ENCODE data around the gene NKX1-1.

NKX1-1 gene

DNA sequence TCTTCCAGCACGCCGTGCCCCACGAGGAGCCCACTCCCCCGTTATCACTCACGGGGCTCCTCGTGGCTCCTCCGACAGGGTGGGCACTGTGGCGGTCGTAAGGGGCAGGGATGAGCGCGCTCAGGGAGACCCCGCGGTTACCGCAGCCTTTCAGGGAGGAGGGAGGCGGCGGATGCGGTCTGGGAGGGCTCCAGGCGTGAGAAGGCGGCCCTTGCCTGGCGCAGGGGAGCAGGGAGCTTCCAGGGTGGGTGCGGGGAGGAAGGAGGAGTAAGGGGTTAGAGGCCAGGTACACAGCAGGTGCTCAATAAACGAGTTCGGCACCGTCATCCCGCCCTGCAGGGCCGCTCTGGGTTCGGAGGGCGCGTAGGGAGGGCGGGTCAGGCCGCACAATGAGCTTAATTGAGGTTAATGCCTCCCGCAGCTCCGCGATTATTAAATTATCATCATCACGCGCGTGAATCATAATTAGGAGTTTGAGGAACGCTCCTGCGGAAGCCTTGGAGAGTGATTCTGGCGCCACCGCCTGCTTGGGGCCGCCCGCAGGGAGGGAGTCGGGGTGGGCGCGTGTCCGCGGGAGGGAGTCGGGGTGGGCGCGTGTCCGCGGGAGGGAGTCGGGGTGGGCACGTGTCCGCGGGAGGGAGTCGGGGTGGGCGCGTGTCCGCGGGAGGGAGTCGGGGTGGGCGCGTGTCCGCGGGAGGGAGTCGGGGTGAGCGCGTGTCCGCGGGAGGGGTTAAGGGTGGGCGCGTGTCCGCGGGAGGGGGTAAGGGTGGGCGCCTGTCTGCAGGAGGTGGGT, 7.6 kb upstream of the NKX1-1 start:
- H4K91ac ChIP-seq (ENCODE audit: low read depth, low read length, poor library complexity): no peak overlapping the region
- H3K9ac ChIP-seq (ENCODE audit: low read depth, low read length, poor library complexity): no peak overlapping the region
- no peak overlapping the region for H3K27ac ChIP-seq (replicated peaks; ENCODE audit: low read length)
- no peak overlapping the region for H3K18ac ChIP-seq (ENCODE audit: low read length)
- no peaks in the 10 kb centered on the region for H3K4me1 ChIP-seq (ENCODE audit: control insufficient read depth in 2 of 2, insufficient read depth in 1 of 2, low read depth in 1 of 2, low read length in 2 of 2)
- no CpG with 5 or more reads among the region's 77 CpGs for WGBS, 2 donors (ENCODE audit: extremely low coverage in 2 of 2, insufficient read length in 2 of 2, insufficient replicate concordance in 1 of 2)
- H2BK120ac ChIP-seq (ENCODE audit: low read depth, low read length): no peak overlapping the region
- H2BK12ac ChIP-seq (ENCODE audit: low read length): no peak overlapping the region
- H2AFZ ChIP-seq (ENCODE audit: low read length): no peak overlapping the region
- H3K14ac ChIP-seq (ENCODE audit: low read length): no peak overlapping the region
- H2BK15ac ChIP-seq (ENCODE audit: low read length): no peak overlapping the region
- H2BK5ac ChIP-seq (ENCODE audit: low read length): no peak overlapping the region
- H3K9me3 ChIP-seq (replicated peaks in 1 of 2; ENCODE audit: control insufficient read depth in 2 of 2, insufficient read depth in 1 of 2, low read depth in 1 of 2, low read length in 2 of 2): peaks cover 0 to 6% of the 10 kb centered on the region in 2 donors
- no peaks in the 10 kb centered on the region for H3K36me3 ChIP-seq (replicated peaks in 1 of 2; ENCODE audit: control insufficient read depth in 2 of 2, insufficient read depth in 2 of 2, low read length in 2 of 2)
- no peak overlapping the region for H3K4me2 ChIP-seq (ENCODE audit: insufficient read depth, low read length, poor library complexity, severe bottlenecking)
- no peak for DNase-seq (ENCODE audit: low spot score)
- peaks cover 20 to 76% (median 58%) of the 10 kb centered on the region in 3 experiments for H3K27me3 ChIP-seq (ENCODE audit: control insufficient read depth in 3 of 3, insufficient read depth in 3 of 3, low read depth in 1 of 3, low read length in 3 of 3)
- H3K23ac ChIP-seq (ENCODE audit: low read depth, low read length, poor library complexity): peak overlapping the region; percentile 67
- no peak overlapping the region for H2AK5ac ChIP-seq (ENCODE audit: low read depth, low read length)
- H3K4me3 ChIP-seq (ENCODE audit: low read length in 2 of 2): peak overlapping the region in 1 of 2 donors; percentile 35
- no peak overlapping the region for H4K8ac ChIP-seq (ENCODE audit: low read depth, low read length)
- H3K79me1 ChIP-seq (ENCODE audit: low read depth, low read length): no peaks in the 10 kb centered on the region
- H3K4ac ChIP-seq (ENCODE audit: low read length): no peak overlapping the region

- H2BK120ac ChIP-seq (ENCODE audit: low read depth, low read length): no peak overlapping the region
- no CpG with 5 or more reads among the region's 16 CpGs for WGBS, 2 donors (ENCODE audit: extremely low coverage in 2 of 2, insufficient read length in 2 of 2, insufficient replicate concordance in 1 of 2)
- no peaks in the 10 kb centered on the region for H3K4me1 ChIP-seq (ENCODE audit: control insufficient read depth in 2 of 2, insufficient read depth in 1 of 2, low read depth in 1 of 2, low read length in 2 of 2)
Observed at GRCh38 chr4:1413204-1413663, 7.0 kb upstream of the NKX1-1 start.

GRCh38 chr4:1412376-1413203, 6.3 kb upstream of the NKX1-1 start:
- Histone ChIP-seq H3K27me3 (ENCODE audit: control insufficient read depth in 3 of 3, insufficient read depth in 3 of 3, low read depth in 1 of 3, low read length in 3 of 3) (peaks cover 31 to 78% (median 70%) of the 10 kb centered on the region in 3 experiments), H4K91ac (ENCODE audit: low read depth, low read length, poor library complexity) (no peak overlapping the region), H2AK5ac (ENCODE audit: low read depth, low read length) (no peak overlapping the region), H3K79me1 (ENCODE audit: low read depth, low read length) (no peaks in the 10 kb centered on the region), H3K4me3 (ENCODE audit: low read length in 2 of 2) (no peak overlapping the region), H3K18ac (ENCODE audit: low read length) (no peak overlapping the region), H3K4me1 (ENCODE audit: control insufficient read depth in 2 of 2, insufficient read depth in 1 of 2, low read depth in 1 of 2, low read length in 2 of 2) (no peaks in the 10 kb centered on the region), H2BK120ac (ENCODE audit: low read depth, low read length) (no peak overlapping the region), H4K8ac (ENCODE audit: low read depth, low read length) (no peak overlapping the region), H3K27ac (replicated peaks; ENCODE audit: low read length) (no peak overlapping the region), H2BK12ac (ENCODE audit: low read length) (no peak overlapping the region), H3K14ac (ENCODE audit: low read length) (peak overlapping the region; percentile 71), H3K36me3 (replicated peaks in 1 of 2; ENCODE audit: control insufficient read depth in 2 of 2, insufficient read depth in 2 of 2, low read length in 2 of 2) (no peaks in the 10 kb centered on the region), H2BK15ac (ENCODE audit: low read length) (no peak overlapping the region), H3K4ac (ENCODE audit: low read length) (no peak overlapping the region), H3K9ac (ENCODE audit: low read depth, low read length, poor library complexity) (no peak overlapping the region), H3K4me2 (ENCODE audit: insufficient read depth, low read length, poor library complexity, severe bottlenecking) (no peak overlapping the region), H3K23ac (ENCODE audit: low read depth, low read length, poor library complexity) (peak overlapping the region; percentile 67), H3K9me3 (replicated peaks in 1 of 2; ENCODE audit: control insufficient read depth in 2 of 2, insufficient read depth in 1 of 2, low read depth in 1 of 2, low read length in 2 of 2) (peaks cover 0 to 8% of the 10 kb centered on the region in 2 donors), H2BK5ac (ENCODE audit: low read length) (peak overlapping the region; percentile 8), H2AFZ (ENCODE audit: low read length) (no peak overlapping the region)
- no peak for DNase-seq (ENCODE audit: low spot score)
- no CpG with 5 or more reads among the region's 15 CpGs for WGBS, 2 donors (ENCODE audit: extremely low coverage in 2 of 2, insufficient read length in 2 of 2, insufficient replicate concordance in 1 of 2)

More at GRCh38 chr4:1413204-1413663, 7.0 kb upstream of the NKX1-1 start:
- Histone ChIP-seq H2BK5ac (ENCODE audit: low read length) (no peak overlapping the region), H2AFZ (ENCODE audit: low read length) (no peak overlapping the region), H3K4ac (ENCODE audit: low read length) (no peak overlapping the region), H3K4me3 (ENCODE audit: low read length in 2 of 2) (no peak overlapping the region), H2BK12ac (ENCODE audit: low read length) (no peak overlapping the region), H2AK5ac (ENCODE audit: low read depth, low read length) (no peak overlapping the region), H3K9ac (ENCODE audit: low read depth, low read length, poor library complexity) (no peak overlapping the region), H3K14ac (ENCODE audit: low read length) (no peak overlapping the region), H4K8ac (ENCODE audit: low read depth, low read length) (no peak overlapping the region), H3K27ac (replicated peaks; ENCODE audit: low read length) (no peak overlapping the region), H4K91ac (ENCODE audit: low read depth, low read length, poor library complexity) (no peak overlapping the region), H3K4me2 (ENCODE audit: insufficient read depth, low read length, poor library complexity, severe bottlenecking) (no peak overlapping the region), H3K9me3 (replicated peaks in 1 of 2; ENCODE audit: control insufficient read depth in 2 of 2, insufficient read depth in 1 of 2, low read depth in 1 of 2, low read length in 2 of 2) (peaks cover 0 to 7% of the 10 kb centered on the region in 2 donors), H3K36me3 (replicated peaks in 1 of 2; ENCODE audit: control insufficient read depth in 2 of 2, insufficient read depth in 2 of 2, low read length in 2 of 2) (no peaks in the 10 kb centered on the region), H3K18ac (ENCODE audit: low read length) (no peak overlapping the region), H3K23ac (ENCODE audit: low read depth, low read length, poor library complexity) (peak overlapping the region; percentile 67), H3K27me3 (ENCODE audit: control insufficient read depth in 3 of 3, insufficient read depth in 3 of 3, low read depth in 1 of 3, low read length in 3 of 3) (peaks cover 26 to 77% (median 64%) of the 10 kb centered on the region in 3 experiments), H2BK15ac (ENCODE audit: low read length) (no peak overlapping the region), H3K79me1 (ENCODE audit: low read depth, low read length) (no peaks in the 10 kb centered on the region)
- no peak for DNase-seq (ENCODE audit: low spot score)

Data from neuronal stem cell (in vitro differentiated cells).